Measurements from ENCODE around the gene GTF2H3. TPM values are rescaled to one million over a fixed set of nuclear protein-coding genes. Genes with fewer than 3 reads are reported as not detected.
A peak's percentile ranks its signal among the peaks of the same experiment; 100 is the strongest.

Gene GTF2H3
- total and polyA plus RNA-seq, 10 donors = 6.4 to 23.1 (median 19.7) TPM

- intact Hi-C loops (cut with DNase I; ENCODE audit: low total_unique reads) = no loop called here
- Histone ChIP-seq H3K36me3 (peaks cover 5 to 100% (median 69%) of the 10 kb centered on the region in 6 donors), H3K27ac (no peak overlapping the region), H3K27me3 (replicated peaks in 1 of 7) (no peaks in the 10 kb centered on the region), H3K4me1 (no peaks in the 10 kb centered on the region), H3K4me3 (no peak overlapping the region), H3K9me3 (no peaks in the 10 kb centered on the region)
- TF ChIP-seq POLR2A (IDR thresholded peaks at IDR 0.05) (no peak), POLR2AphosphoS5 (IDR thresholded peaks at IDR 0.05) (no peak), CTCF (IDR thresholded peaks at IDR 0.05 in 8 of 11, conservative IDR thresholded peaks at IDR 0.05 in 3 of 11) (no peak)
- 92 to 99% (median 95%) methylated on average over 5 of the region's 5 CpGs for WGBS, 5 donors
- no peak for DNase-seq
These were observed 14.8 kb downstream of the GTF2H3 start for GRCh38 chr12:123648401-123648800.

DNA sequence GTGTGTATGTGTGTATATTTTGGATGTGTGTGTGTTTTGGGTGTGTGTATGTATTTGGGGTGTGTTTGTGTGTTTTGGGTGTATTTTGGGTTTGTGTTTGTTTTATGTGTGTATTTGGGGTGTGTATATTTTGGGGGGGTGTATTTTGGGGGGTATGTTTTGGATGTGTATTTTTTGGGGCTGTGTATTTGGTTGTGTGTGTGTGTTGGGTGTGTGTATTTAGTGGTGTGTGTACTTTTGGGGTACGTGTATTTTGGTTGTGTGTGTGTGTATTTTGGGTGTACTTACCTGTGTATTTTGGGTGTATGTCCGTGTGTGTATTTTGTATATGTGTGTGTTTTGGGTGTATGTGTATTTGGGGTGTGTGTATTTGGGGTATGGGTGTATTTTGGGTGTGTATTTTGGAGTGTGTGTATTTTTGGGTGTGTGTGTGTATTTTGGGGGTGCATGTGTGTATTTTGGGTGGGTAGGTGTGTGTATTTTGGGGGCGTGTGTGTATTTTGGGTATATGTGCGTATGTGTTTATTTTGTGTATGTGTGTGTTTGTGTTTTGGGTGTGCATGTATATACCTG lies 20.6 kb downstream of the GTF2H3 start:
- H3K36me3 ChIP-seq = peaks cover 0 to 94% (median 50%) of the 10 kb centered on the region in 6 donors
- TF ChIP-seq CTCF (IDR thresholded peaks at IDR 0.05 in 8 of 11, conservative IDR thresholded peaks at IDR 0.05 in 3 of 11) = no peak
- TF ChIP-seq POLR2A (IDR thresholded peaks at IDR 0.05) = no peak
- TF ChIP-seq POLR2AphosphoS5 (IDR thresholded peaks at IDR 0.05) = no peak
- DNase-seq = no peak
- no peaks in the 10 kb centered on the region for H3K27me3 ChIP-seq (replicated peaks in 1 of 7)
- intact Hi-C loops (cut with DNase I; ENCODE audit: low total_unique reads) = no loop called here
- no peak overlapping the region for H3K27ac ChIP-seq
- no peaks in the 10 kb centered on the region for H3K9me3 ChIP-seq
- no peak overlapping the region for H3K4me3 ChIP-seq
- WGBS, 5 donors = 88 to 98% (median 93%) methylated on average over 4 of the region's 4 CpGs
- H3K4me1 ChIP-seq = peaks cover 0 to 20% (median 8%) of the 10 kb centered on the region in 6 donors

DNA sequence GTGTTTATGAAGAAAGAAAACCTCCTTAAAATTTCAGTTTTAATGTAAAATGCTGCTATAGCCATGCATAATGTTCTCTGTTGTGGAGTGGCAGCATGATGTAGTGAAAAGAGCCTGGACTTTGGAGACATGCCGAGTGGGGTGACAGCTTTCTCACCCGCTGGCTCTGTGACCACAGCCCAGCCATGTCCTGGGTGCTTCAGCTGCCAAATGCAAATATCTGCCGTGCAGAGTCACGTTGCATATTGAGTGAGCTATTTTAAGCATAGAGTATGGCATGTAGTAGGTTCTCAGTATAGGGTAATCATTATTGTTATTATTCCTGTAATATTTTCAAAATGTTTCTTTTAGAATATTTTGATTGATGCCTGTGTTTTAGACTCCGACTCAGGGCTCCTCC lies 21.8 kb downstream of the GTF2H3 start:
- Histone ChIP-seq H3K27me3 (replicated peaks in 1 of 7) (no peaks in the 10 kb centered on the region), H3K4me1 (peaks cover 0 to 32% (median 13%) of the 10 kb centered on the region in 6 donors), H3K9me3 (no peaks in the 10 kb centered on the region), H3K27ac (no peak overlapping the region), H3K4me3 (no peak overlapping the region), H3K36me3 (peaks cover 0 to 94% (median 46%) of the 10 kb centered on the region in 6 donors)
- WGBS, 5 donors = 73 to 81% (median 79%) methylated on average over 5 of the region's 5 CpGs
- TF ChIP-seq POLR2A (IDR thresholded peaks at IDR 0.05) (no peak), POLR2AphosphoS5 (IDR thresholded peaks at IDR 0.05) (peak in 1 of 3 donors; percentile 9)
- DNase-seq = no peak
- intact Hi-C loops (cut with DNase I; ENCODE audit: low total_unique reads) = no loop called here

DNA sequence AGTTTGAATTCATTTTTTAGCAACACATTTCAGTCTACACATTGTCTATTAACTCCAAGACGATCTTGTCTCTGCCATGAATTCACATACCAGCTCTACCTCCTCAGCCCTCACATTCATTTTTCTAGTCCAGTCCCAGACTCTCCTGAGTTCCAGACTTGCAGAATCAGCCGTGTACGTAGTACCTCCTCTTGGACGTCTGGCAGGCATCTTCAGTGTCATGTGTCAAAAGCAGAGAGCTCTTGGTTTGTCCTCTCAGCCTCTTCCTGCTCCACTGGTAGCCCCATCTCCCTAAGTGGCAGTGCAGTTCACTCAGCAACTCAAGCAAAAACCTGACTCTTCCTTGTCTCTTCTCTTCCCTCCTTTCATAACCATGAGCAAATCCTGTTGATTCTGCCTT lies 22.8 kb downstream of the GTF2H3 start:
- intact Hi-C loops (cut with DNase I; ENCODE audit: low total_unique reads) = no loop called here
- Histone ChIP-seq H3K4me3 (no peak overlapping the region), H3K36me3 (peaks cover 0 to 93% (median 38%) of the 10 kb centered on the region in 6 donors), H3K4me1 (peaks cover 0 to 32% (median 13%) of the 10 kb centered on the region in 6 donors), H3K9me3 (no peaks in the 10 kb centered on the region), H3K27ac (no peak overlapping the region), H3K27me3 (replicated peaks in 1 of 7) (no peaks in the 10 kb centered on the region)
- TF ChIP-seq CTCF (IDR thresholded peaks at IDR 0.05 in 8 of 11, conservative IDR thresholded peaks at IDR 0.05 in 3 of 11) (no peak), POLR2AphosphoS5 (IDR thresholded peaks at IDR 0.05) (no peak), POLR2A (IDR thresholded peaks at IDR 0.05) (no peak)
- DNase-seq = no peak
- WGBS, 5 donors = 83 to 91% (median 85%) methylated on average over 4 of the region's 4 CpGs

Measured in spleen (tissue), 11 donors.